GM15510 (cell line): Measurements from ENCODE around the gene OR51B4.

ENCODE experiments used
- POLR2A ChIP-seq: IDR thresholded peaks from 3 replicates; pipeline ENCODE4 v1.6.1; 2011; ENCODE audit warnings: borderline replicate concordance; ENCODE audit not compliant: insufficient read length; ENCODE audit errors: extremely low read depth

OR51B4 gene

DNA sequence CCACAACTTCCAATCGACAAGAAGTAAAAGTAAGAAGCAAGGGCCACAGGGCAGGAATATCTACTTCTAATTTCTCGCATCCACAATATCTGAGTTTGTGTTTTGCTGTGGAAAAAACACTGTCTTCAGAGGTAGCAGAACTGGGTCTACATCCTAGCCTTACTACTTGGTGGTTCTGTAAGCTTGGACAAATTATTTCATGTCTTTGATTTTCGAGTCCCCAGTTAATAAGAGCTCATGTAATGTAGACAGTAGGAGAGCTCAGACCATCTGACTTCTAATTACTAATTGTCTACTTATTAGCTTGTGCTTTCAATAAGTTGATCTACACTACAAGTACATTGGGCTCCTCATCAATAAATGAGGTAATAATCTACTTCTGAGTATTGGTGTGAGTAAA is 18.7 kb downstream of the OR51B4 start:
- TF ChIP-seq POLR2A = no peak

DNA sequence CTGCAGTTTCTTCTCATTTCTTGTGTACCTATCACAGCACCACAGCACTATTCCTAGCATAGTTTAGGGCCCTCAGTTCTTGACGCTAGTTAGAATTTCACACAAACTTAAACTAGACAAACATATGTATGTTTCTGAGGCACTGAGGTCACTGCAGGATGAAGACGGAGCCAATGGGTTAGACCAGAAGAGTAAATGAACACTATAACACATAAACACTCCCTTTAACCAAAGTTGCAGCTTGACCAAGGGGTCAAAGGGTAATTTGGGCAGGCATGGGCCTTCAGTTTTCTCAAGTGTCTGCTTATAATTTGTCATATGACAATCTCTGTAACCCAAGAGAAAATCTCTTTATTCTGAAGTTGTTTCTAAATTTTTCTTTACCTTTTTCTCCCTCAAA is 19.1 kb downstream of the OR51B4 start:
- TF ChIP-seq POLR2A = no peak

DNA sequence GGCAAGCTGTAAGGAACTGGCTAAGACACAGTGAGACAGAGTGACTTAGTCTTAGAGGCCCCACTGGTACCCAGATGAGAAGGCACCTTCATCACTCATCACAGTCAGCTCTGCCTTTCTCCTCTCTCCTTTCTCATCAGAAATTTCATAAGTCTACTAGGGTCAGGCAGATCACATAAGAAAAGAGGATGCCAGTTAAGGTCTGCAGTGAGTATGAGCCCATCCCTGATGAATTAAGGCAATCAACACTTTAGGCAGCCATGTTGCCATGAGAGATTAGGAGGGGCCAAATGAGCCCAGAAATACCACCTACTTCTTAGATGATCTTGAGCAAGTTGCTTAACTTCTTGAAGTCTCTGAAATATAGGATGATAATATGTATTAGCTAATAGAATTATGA is 20.1 kb downstream of the OR51B4 start:
- no peak for TF ChIP-seq POLR2A

DNA sequence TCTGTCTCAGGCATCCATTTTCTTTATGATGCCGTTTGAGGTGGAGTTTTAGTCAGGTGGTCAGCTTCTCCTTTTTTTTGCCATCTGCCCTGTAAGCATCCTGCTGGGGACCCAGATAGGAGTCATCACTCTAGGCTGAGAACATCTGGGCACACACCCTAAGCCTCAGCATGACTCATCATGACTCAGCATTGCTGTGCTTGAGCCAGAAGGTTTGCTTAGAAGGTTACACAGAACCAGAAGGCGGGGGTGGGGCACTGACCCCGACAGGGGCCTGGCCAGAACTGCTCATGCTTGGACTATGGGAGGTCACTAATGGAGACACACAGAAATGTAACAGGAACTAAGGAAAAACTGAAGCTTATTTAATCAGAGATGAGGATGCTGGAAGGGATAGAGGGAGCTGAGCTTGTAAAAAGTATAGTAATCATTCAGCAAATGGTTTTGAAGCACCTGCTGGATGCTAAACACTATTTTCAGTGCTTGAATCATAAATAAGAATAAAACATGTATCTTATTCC is 21.1 kb downstream of the OR51B4 start:
- no peak for TF ChIP-seq POLR2A

DNA sequence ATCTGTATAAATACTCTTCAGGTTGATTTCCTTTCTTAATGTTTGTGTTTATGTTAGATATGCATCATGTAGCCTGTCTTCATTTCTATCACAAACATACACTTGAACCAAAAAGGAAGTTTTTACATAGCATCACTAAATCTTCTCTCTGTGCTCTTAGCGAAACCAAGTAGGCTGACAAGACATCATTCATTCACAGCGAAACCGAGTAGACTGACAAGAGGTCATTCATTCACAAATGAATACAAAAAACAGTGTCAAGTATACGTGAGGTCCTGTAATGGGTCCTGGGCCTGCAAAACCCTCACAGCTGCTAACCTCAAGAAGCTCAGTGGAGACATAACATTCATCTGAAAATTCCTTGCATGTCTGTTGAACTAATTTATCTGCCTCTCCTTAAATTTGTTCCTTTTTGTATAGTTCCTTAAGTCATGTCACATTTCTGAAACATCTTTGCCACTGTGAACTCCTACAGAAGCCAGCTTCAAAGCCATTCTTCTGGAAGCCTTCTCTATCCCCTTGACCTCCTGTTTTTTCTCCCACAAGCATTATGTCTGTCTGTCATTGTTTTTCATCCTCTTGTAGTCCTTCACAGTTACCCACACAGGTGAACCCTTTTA is 22.2 kb downstream of the OR51B4 start:
- TF ChIP-seq POLR2A = no peak

DNA sequence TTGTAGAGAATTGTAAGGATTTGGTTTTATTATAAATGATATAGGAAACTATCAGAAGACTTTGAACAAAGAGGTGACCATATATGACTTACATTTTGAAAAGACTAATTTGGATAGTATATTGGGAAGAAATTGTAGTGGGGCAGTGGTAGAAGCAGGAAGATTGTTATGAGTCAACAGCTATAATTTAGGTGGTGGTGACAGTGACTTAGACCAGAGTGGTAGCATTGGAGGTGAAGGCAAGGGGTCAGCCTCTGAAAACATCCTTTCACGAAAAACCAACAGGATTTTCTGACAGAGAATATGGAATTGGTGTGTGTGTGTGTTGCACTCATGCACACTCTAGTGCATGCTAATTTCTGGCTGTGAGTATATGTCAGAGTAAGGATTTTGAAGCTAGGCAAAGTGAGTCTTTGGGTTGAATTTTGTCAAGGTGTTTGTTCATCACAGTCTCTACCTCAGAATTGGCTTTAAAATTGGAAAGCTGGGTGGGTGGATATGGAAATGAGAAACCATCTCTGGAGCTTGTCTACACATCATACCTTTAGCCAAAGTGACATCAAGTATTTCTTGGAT is 23.9 kb downstream of the OR51B4 start:
- TF ChIP-seq POLR2A = no peak

DNA sequence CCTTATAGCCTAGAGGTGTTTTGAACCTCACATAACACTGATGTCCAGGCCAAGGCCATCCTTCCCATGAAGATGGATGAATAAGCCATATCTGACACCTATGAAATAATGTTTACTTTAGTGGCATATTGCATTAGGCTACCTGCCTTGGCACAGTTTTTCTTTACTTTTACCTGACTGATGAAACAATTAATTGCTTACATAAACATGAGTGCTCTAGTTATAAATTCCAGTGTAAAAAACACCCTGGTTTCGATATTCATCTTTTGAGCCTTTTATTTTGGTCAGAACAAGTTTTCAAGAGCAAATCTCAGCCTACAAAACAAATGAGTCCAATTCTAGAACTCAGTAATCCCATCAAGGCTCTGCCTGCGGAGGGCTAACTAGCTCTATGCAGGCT is 25.0 kb downstream of the OR51B4 start:
- TF ChIP-seq POLR2A = no peak

DNA sequence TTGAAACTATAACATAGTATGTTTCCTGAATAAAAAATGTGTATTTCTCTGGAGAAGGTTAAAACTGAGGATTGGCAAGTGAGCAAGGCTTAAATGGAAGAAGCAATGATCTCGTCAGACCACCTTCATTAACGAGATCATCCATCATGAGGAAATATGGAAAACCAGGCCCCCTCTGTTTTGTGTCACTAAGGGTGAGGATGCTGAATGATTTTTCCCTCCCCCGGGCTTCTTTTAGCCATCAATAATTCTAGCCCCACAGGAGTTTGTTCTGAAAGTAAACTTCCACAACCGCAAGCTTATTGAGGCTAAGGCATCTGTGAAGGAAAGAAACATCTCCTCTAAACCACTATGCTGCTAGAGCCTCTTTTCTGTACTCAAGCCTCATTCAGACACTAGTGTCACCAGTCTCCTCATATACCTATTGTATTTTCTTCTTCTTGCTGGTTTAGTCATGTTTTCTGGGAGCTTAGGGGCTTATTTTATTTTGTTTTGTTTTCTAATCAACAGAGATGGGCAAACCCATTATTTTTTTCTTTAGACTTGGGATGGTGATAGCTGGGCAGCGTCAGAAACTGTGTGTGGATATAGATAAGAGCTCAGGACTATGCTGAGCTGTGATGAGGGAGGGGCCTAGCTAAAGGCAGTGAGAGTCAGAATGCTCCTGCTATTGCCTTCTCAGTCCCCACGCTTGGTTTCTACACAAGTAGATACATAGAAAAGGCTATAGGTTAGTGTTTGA is 26.2 kb downstream of the OR51B4 start:
- no peak for TF ChIP-seq POLR2A

DNA sequence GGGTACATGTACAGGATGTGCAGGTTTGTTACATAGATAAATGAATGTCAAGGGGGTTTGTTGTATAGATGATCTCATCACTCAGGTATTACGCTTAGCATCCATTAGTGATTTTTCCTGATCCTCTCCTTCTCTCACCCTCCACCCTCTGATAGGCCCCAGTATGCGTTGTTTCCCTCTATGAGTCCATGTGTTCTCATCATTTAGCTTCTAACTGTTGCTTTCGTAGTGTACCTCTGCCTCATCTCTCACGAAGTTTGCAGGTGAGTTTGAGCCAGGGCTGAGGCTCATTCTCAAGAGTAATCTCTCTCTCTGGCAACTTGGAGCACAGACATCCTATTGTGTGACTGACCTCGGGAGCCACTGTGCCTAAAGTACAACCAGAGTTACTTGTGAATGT is 27.4 kb downstream of the OR51B4 start:
- TF ChIP-seq POLR2A = no peak

DNA sequence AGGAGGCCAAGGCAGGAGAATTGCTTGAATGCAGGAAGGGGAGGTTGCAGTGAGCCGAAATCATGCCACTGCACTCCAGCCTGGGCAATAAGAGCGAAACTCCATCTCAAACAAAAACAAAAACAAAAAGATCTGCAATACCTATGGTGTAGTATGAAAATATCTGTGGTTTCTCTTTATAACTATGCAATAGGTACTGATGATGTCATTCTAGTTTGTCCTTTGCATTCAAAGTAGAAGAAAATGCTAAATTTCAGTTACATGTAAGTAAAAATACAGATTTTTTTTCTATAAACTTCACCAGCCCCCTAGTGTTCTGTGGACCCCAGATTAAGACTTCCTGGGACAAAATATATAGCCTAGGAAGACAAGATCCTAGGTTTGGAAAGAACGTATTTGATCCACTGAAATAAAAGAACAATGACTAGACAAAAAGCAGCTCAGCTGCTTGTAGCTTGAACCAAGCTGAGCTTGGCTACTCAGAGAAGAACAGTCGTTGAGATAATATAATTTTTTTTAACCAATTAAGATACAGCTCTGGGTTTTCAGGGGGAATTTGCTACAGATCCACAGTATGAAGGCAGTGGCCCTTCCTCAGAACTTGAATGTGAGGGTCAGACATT is 29.2 kb downstream of the OR51B4 start:
- no peak for TF ChIP-seq POLR2A

DNA sequence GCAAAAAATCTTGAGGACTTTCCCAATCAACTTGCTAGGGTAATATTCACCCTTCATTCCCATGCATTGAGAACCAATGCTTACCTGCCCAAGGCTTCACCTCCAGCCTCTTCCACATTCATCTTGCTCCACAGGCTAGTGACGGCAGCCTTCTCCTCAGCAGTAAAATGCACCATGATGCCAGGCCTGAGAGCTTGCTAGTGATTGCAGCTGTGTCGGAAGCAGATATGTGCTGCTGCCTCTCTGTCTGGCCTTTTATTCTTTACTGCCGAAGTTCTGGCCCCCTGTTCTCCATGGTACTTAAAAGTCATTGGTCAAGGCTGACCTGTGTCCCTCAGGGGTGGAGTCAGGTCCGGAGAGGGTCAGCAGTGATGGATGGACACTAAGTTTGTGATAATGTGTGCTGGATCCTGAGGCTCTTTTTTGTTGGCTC is 32.0 kb downstream of the OR51B4 start, which contains the start of gene HBE1:
Gene HBE1, minus strand, starts transcription at position 231 of the 433 bp plus-strand sequence. Its CDS starts 55 bp downstream, at position 176.
- TF ChIP-seq POLR2A = no peak

DNA sequence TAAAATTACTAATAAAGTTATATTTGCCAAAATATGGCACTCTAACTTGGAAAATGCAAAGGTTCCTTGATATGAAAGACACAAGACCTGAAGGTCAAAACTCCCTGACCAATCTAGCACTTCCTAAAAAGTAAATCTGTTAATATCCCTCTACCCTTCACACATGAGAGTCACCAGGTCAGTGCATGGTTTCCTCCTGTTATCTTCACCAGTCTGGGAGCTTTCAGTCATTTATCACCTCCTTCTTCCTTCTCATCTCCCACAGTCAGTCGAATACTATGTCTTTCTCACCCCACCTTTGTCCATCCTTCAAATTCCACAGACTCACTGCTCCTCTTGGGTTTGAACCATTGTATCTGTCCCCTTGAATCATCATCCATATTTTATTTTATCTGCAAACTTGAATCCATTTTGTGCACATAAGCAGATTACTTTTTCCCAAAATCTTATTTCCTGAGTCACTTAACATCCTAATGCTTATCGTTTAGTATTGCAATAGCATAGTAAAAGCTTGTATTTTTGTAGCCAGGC is 34.6 kb downstream of the OR51B4 start:
- no peak for TF ChIP-seq POLR2A

DNA sequence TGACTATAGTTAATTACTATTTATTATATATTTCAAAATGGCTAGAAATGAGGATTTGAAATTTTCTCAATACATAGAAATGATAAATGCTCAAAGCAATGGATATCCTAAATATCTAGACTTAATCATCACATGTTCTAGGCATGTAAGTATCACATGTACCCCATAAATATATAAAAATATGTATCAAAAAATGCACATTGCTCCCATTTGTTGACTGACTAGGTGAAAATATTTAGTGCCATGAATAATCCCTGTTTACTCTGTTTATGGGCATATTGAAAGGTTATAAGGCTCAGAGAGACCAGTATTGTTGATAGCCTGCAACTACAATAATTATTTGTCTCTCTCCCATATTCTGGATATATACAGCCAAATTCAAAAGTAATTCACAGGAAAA is 35.1 kb downstream of the OR51B4 start:
- TF ChIP-seq POLR2A = no peak

DNA sequence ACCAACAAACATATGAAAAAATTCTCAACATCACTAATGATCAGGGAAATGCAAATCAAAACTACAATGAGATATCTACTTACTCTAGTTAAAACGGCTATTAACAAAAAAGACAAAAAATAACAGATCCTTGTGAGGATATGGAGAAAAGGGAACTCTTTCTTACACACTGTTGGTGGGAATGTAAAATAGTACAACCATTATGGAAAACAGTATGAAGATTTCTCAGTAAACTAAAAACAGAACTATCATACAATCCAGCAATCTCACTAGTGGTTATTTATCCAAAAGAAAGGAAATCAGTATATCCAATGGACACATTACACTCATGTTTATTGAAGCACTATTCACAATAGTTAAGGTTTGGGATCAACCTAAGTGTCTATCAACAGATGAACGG is 35.9 kb downstream of the OR51B4 start:
- TF ChIP-seq POLR2A = no peak
